ENCODE measurements around the gene USP46.

The USP46 gene

DNA sequence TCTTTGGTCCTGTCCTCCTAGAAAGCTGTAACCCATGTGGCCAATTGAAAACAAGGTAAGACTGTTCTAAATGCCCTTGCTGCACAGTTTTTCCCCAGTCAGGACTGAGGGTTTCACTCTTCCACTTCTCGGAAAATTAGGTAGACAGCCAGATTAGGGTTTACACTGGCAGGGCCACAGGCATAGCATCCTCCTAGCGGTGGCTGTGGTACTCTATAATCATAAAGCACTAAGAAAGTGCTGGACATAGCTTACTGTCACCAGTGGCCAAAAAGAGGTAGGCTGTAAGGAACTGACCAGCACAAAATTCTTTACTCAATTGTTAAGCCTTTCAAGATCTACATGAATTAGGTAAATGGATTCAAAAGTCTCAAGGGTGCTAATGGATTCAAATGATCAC, 11.6 kb upstream of the USP46 start:
- Histone ChIP-seq H4K20me1 (ENCODE audit: insufficient read depth) (peaks cover 2% of the 10 kb centered on the region; the same call in 1 of the 2 replicates), H3K79me2 (ENCODE audit: insufficient read depth, low read depth) (no peaks in the 10 kb centered on the region), H3K4me2 (no peak overlapping the region), H3K9ac (no peak overlapping the region), H3K27ac (no peak overlapping the region), H2AFZ (ENCODE audit: low read depth) (no peak overlapping the region), H3K36me3 (ENCODE audit: insufficient read depth) (no peaks in the 10 kb centered on the region), H3K27me3 (ENCODE audit: insufficient read depth, low read depth) (no peaks in the 10 kb centered on the region), H3K4me1 (ENCODE audit: low read depth, poor library complexity, severe bottlenecking) (no peaks in the 10 kb centered on the region), H3K4me3 (IDR thresholded peaks at IDR 0.05; ENCODE audit: insufficient read depth, low read depth, low read length) (no peak overlapping the region)
- no peak for TF ChIP-seq CTCF (conservative IDR thresholded peaks at IDR 0.05; ENCODE audit: low read depth, low read length)

GRCh38 chr4:52670121-52670520, 11.0 kb upstream of the USP46 start:
- TF ChIP-seq CTCF (conservative IDR thresholded peaks at IDR 0.05; ENCODE audit: low read depth, low read length), result no peak
- no peaks in the 10 kb centered on the region for H3K27me3 ChIP-seq (ENCODE audit: insufficient read depth, low read depth)
- H3K36me3 ChIP-seq (ENCODE audit: insufficient read depth), result no peaks in the 10 kb centered on the region
- H4K20me1 ChIP-seq (ENCODE audit: insufficient read depth), result peaks cover 2% of the 10 kb centered on the region; the same call in 1 of the 2 replicates
- no peaks in the 10 kb centered on the region for H3K4me1 ChIP-seq (ENCODE audit: low read depth, poor library complexity, severe bottlenecking)
- H3K4me2 ChIP-seq, result no peak overlapping the region
- H3K4me3 ChIP-seq (IDR thresholded peaks at IDR 0.05; ENCODE audit: insufficient read depth, low read depth, low read length), result no peak overlapping the region
- no peak overlapping the region for H2AFZ ChIP-seq (ENCODE audit: low read depth)
- no peak overlapping the region for H3K9ac ChIP-seq
- H3K27ac ChIP-seq, result no peak overlapping the region
- H3K79me2 ChIP-seq (ENCODE audit: insufficient read depth, low read depth), result no peaks in the 10 kb centered on the region

- no peaks in the 10 kb centered on the region for H3K4me1 ChIP-seq (ENCODE audit: low read depth, poor library complexity, severe bottlenecking)
- no peak overlapping the region for H3K27ac ChIP-seq
- H3K4me2 ChIP-seq, result no peak overlapping the region
- no peaks in the 10 kb centered on the region for H3K79me2 ChIP-seq (ENCODE audit: insufficient read depth, low read depth)
- H3K4me3 ChIP-seq (IDR thresholded peaks at IDR 0.05; ENCODE audit: insufficient read depth, low read depth, low read length), result no peak overlapping the region
- no peaks in the 10 kb centered on the region for H3K27me3 ChIP-seq (ENCODE audit: insufficient read depth, low read depth)
- H2AFZ ChIP-seq (ENCODE audit: low read depth), result no peak overlapping the region
- H3K9ac ChIP-seq, result no peak overlapping the region
- H3K36me3 ChIP-seq (ENCODE audit: insufficient read depth), result no peaks in the 10 kb centered on the region
- H4K20me1 ChIP-seq (ENCODE audit: insufficient read depth), result no peaks in the 10 kb centered on the region
- no peak for TF ChIP-seq CTCF (conservative IDR thresholded peaks at IDR 0.05; ENCODE audit: low read depth, low read length)
These were observed 6.5 kb upstream of the USP46 start for GRCh38 chr4:52665592-52665991.

- Histone ChIP-seq H3K4me2 (no peak overlapping the region), H3K9ac (no peak overlapping the region), H3K4me3 (IDR thresholded peaks at IDR 0.05; ENCODE audit: insufficient read depth, low read depth, low read length) (no peak overlapping the region), H3K79me2 (ENCODE audit: insufficient read depth, low read depth) (no peaks in the 10 kb centered on the region), H4K20me1 (ENCODE audit: insufficient read depth) (no peaks in the 10 kb centered on the region), H3K4me1 (ENCODE audit: low read depth, poor library complexity, severe bottlenecking) (no peaks in the 10 kb centered on the region), H2AFZ (ENCODE audit: low read depth) (no peak overlapping the region), H3K27me3 (ENCODE audit: insufficient read depth, low read depth) (no peaks in the 10 kb centered on the region), H3K27ac (no peak overlapping the region), H3K36me3 (ENCODE audit: insufficient read depth) (no peaks in the 10 kb centered on the region)
- no peak for TF ChIP-seq CTCF (conservative IDR thresholded peaks at IDR 0.05; ENCODE audit: low read depth, low read length)
These were observed 5.4 kb upstream of the USP46 start for GRCh38 chr4:52664479-52664878.
